ENCODE measurements around the gene HS6ST1. TPM values are rescaled to one million over a fixed set of nuclear protein-coding genes. Genes with fewer than 3 reads are reported as not detected.
"Not testable (repeated sequence)": the region's sequence is repeated elsewhere in the genome, so short reads cannot be mapped to it uniquely, and the experiment has no call there.

HS6ST1 gene
- total RNA-seq, 2 experiments from 2014 or later, result 9.1 to 9.6 TPM

DNA sequence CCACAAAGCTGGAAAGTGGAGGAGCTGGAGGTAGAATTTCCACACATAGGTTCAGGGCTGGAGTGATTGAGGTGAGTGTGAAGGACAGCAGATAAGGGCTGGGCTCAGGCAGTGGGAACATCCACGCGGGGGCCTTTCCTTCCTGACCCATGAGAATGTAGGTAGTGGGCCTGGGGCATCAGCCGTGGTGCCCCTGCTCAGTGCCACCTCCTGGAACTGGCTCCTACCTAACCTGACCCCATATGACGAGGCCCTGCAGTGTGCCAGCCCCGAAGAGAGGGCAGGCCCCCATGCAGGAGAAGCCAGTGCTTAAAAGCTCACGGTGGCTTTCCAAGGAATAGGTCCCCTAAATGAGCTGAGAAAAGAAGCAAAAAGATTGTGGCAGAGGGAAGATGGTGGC lies 66.2 kb downstream of the HS6ST1 start:
- H3K4me3 Mint-ChIP-seq, result no peak overlapping the region

DNA sequence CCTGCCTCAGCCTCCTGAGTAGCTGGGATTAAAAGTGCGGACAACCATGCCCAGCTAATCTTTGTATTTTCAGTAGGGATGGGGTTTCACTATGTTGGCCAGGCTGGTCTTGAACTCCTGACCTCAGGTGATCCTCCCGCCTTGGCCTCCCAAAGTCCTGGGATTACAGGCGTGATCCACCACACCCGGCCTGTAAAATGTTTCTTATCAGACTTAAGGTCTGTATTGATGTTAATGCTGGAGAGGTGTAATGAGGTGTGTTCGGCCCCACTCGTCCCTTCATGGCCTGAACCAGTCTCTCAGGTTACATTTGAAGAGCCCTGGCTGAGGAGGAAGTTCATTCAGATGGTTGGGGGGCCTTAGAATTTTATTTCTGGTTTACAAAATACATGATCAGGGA lies 66.6 kb downstream of the HS6ST1 start:
- H3K36me3 Mint-ChIP-seq; intact Hi-C loops (cut with micrococcal nuclease); CTCF ChIA-PET; H3K4me3 Mint-ChIP-seq; DNase-seq; H3K9me3 Mint-ChIP-seq; POLR2A ChIA-PET; H3K4me1 Mint-ChIP-seq (ENCODE audit: low read depth); H3K27me3 Mint-ChIP-seq; H3K27ac Mint-ChIP-seq: not testable (repeated sequence)

More for the DNA sequence above, 66.2 kb downstream of the HS6ST1 start:
- Mint-ChIP-seq H3K4me1 (ENCODE audit: low read depth) (no peaks in the 10 kb centered on the region), H3K27ac (no peak overlapping the region), H3K36me3 (no peaks in the 10 kb centered on the region), H3K27me3 (peaks cover 2% of the 10 kb centered on the region), H3K9me3 (no peaks in the 10 kb centered on the region)
- DNase-seq, result no peak
- intact Hi-C loops (cut with micrococcal nuclease), result no loop called here
- CTCF ChIA-PET, result no interaction called here
- POLR2A ChIA-PET, result no interaction called here

DNA sequence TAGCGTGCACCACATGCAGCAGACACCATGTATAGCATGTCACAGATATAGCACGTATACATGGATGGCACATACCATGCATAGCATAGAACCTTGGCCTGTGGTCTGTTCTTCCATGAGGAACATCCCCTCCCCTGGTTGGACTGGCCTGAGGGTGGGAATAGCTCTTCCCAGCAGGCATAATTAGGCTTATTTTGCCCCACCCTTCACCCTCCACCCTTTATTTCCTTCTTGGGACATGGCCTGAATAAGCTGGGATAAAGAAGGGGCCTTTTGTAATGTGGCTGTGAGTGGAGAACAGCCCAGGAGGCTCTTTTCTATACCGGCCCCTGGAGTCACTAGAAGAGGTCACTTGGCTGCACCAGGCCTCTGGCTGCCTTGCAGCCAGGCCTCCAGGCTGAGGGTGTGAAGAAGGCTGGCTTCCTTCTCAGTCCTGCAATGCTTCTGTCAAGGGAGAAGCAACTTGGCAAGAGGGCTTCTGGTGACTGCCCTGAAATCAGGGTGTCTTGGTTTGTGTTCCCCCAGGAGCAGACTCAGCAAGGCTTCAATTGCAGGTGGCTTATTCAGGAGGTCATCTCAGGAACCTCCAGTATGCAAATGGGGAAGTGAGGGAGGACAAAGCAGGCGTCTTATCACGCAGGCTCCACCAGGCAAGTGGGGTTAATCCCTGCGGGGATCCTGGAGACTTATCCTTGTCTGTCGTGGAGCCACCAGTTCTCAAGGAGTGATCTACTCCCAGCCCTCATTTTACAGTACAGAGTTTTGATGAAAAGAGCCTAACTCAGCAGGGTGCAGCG lies 68.2 kb downstream of the HS6ST1 start:
- H3K36me3 Mint-ChIP-seq, result no peaks in the 10 kb centered on the region
- no peaks in the 10 kb centered on the region for H3K27me3 Mint-ChIP-seq
- peaks cover 1% of the 10 kb centered on the region for H3K4me1 Mint-ChIP-seq (ENCODE audit: low read depth)
- ChIA-PET POLR2A (no interaction called here), CTCF (no interaction called here)
- intact Hi-C loops (cut with micrococcal nuclease), result no loop called here
- DNase-seq, result no peak
- H3K27ac Mint-ChIP-seq, result no peak overlapping the region
- no peak overlapping the region for H3K4me3 Mint-ChIP-seq
- H3K9me3 Mint-ChIP-seq, result no peaks in the 10 kb centered on the region

DNA sequence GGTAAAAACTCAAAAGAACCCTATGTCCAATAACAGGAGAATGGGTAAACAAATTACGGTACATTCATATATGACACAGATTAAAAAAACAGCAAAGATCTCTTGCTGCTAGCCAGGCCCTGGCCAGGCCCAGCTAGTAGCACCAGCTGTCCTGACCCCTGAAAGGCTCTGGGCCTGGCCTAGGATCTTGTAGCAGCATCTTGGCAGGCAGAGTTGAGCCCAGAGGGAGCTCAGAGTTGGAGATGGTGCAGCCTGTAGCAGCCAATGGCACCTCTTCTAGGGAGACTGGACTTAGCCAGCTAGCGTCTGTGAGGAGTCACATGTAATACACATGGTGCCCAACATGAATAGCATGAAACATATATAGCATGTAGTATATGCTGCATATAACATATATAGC lies 69.1 kb downstream of the HS6ST1 start:
- CTCF ChIA-PET, result no interaction called here

DNA sequence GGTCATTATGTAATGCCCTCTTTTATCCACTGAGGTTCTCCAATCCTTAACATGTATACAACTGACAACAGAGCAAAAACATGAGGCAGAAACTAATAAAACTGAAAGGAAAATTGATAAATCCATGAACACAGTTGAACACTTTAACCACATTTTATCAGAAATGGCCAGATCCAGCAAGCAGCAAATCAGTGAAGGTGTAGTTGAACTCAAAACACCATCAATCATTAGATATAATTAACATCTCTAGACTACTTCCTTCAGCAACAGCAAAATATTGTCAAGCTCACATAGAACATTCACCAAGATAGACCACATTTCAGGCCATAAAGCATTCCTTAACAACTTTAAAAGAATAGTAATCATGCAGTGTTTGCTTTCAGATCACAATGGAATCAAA lies 72.9 kb downstream of the HS6ST1 start:
- H3K4me3 Mint-ChIP-seq, result no peak overlapping the region
- DNase-seq, result no peak
- peaks cover 1% of the 10 kb centered on the region for H3K4me1 Mint-ChIP-seq (ENCODE audit: low read depth)
- H3K27me3 Mint-ChIP-seq, result no peaks in the 10 kb centered on the region
- no peak overlapping the region for H3K27ac Mint-ChIP-seq
- POLR2A ChIA-PET, result no interaction called here
- CTCF ChIA-PET, result interaction anchor here (0.6 kb wide), 1 partner anchor 83 kb away, joined by 4 read pairs; no protein-coding TSS in a partner anchor
- no peaks in the 10 kb centered on the region for H3K36me3 Mint-ChIP-seq
- intact Hi-C loops (cut with micrococcal nuclease), result no loop called here
- H3K9me3 Mint-ChIP-seq, result no peaks in the 10 kb centered on the region

More for the DNA sequence above, 69.1 kb downstream of the HS6ST1 start:
- intact Hi-C loops (cut with micrococcal nuclease), result no loop called here
- Mint-ChIP-seq H3K36me3 (no peaks in the 10 kb centered on the region), H3K27ac (no peak overlapping the region), H3K27me3 (no peaks in the 10 kb centered on the region), H3K4me1 (ENCODE audit: low read depth) (peaks cover 1% of the 10 kb centered on the region), H3K4me3 (no peak overlapping the region), H3K9me3 (no peaks in the 10 kb centered on the region)
- no peak for DNase-seq
- POLR2A ChIA-PET, result no interaction called here

DNA sequence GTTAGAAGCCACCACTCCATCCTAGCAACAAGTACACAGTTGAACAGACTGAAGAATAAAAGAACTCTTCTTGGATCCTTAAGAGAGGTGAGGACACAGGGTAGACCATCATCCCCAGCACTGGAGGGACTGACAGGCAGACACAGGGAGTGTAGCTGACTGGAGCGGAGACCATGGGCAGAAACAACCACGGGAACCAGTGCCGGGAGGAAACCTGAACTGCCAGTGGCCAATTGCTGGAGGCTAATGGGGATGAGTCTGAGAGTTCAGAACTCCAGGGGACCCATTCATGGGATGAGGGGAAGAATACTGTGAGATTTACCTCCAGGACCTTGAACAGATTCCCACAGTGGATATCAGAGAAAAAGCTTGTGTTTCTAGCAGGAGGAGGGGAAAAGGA lies 76.8 kb downstream of the HS6ST1 start:
- no peaks in the 10 kb centered on the region for H3K9me3 Mint-ChIP-seq
- no peak overlapping the region for H3K4me3 Mint-ChIP-seq
- CTCF ChIA-PET, result no interaction called here
- POLR2A ChIA-PET, result no interaction called here
- no peak overlapping the region for H3K27ac Mint-ChIP-seq
- H3K36me3 Mint-ChIP-seq, result no peaks in the 10 kb centered on the region
- H3K27me3 Mint-ChIP-seq, result peaks cover 3% of the 10 kb centered on the region
- no peak for DNase-seq
- intact Hi-C loops (cut with micrococcal nuclease), result no loop called here
- H3K4me1 Mint-ChIP-seq (ENCODE audit: low read depth), result peaks cover under 1% of the 10 kb centered on the region

DNA sequence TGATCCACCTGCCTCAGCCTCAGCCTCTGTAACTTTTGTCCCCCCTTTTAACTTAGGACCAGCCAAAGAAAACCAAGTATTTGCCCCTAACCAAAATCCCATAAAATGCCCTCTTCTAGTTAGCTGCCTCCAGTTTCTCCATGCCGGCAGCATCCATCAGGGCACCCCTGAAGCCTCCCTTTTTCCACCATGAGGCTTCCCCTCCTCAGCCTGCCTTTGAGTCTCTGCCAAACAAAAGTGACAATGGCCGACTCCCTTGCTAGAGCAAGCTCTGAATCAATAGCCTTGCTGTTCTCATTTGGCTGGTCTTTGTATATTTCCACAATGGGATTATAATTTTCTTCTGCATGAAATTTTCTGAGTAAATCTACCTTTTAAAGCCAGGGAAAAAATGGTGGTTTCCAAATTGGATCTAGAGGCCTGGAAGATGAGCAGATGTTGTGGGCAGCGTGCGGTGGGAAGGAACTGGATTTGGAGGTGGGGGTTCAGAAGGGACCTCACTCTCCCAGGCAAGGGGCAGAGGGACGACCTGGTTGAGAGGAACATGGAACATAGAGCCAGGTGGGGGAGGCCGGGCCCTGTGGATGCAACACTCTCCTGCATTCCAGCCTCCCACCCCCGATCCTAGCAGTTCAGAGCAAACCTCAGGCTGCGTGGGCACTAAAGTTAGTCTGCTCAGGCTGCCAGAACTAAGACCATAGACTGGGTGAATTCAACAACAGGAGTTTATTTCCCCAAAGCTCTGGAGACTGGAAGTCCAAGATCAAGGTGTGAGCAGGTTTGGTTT lies 80.6 kb downstream of the HS6ST1 start:
- Mint-ChIP-seq H3K4me3 (no peak overlapping the region), H3K36me3 (no peaks in the 10 kb centered on the region), H3K27me3 (peaks cover 5% of the 10 kb centered on the region), H3K27ac (no peak overlapping the region), H3K9me3 (no peaks in the 10 kb centered on the region), H3K4me1 (ENCODE audit: low read depth) (peaks cover 2% of the 10 kb centered on the region)
- ChIA-PET POLR2A (no interaction called here), CTCF (no interaction called here)
- no peak for DNase-seq
- intact Hi-C loops (cut with micrococcal nuclease), result loop anchor here (10.0 kb wide), 1 partner anchor 383 kb away; the partner anchor contains the start of gene POLR2D

DNA sequence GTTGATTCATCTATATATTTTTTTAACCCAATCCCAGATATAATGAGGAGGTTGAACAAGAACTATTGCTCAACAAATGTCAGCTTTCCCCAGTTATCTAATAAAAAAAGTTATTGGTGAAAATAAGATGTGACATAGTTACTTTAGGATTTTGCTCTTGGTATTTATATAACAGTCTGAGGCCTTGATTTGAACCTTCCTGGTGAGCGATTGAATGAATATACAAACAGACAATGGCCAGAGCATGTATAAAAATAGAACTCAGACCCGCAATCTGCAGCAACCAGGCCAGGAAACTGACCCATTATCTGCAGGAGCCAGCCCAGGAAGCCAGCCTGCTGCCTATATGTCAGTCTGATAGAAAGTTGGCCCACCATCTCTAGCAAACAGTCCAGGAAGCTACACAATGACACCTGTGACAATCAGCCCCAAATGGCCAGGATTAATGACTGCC lies 81.6 kb downstream of the HS6ST1 start:
- Mint-ChIP-seq H3K27ac (no peak overlapping the region), H3K27me3 (peaks cover 6% of the 10 kb centered on the region), H3K4me3 (no peak overlapping the region), H3K9me3 (no peaks in the 10 kb centered on the region), H3K4me1 (ENCODE audit: low read depth) (peaks cover 2% of the 10 kb centered on the region), H3K36me3 (no peaks in the 10 kb centered on the region)
- DNase-seq, result no peak
- CTCF ChIA-PET, result interaction anchor here (0.8 kb wide), 1 partner anchor 22 kb away, joined by 4 read pairs; no protein-coding TSS in a partner anchor
- intact Hi-C loops (cut with micrococcal nuclease), result loop anchor here (10.0 kb wide), 1 partner anchor 382 kb away; the partner anchor contains the start of gene POLR2D
- POLR2A ChIA-PET, result no interaction called here

DNA sequence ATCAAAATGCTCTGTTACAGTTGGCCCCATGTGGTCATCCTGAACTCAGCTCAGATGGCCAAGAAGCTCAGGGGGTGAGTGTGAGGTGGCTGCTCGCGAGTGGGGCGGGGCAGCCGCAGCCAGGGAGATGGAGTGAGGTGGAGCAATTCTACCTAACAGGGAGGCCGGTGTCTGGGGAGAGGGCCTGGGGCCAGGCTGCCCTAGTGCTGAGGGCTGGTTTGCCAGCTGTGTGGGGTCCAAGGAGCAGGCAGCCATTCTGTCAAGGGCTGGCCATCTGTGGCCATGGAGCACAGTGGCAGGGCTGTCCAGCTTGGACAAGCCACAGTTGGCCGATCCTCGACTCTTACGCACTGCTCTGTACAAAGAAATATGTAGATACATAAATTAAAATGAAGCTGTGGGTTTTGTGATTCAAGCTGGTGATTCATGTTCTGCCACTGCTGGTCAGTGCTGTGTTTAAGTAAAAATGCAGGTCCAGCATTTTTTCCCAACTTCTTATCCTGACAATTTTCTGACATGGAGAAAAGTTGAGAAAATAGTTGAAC lies 82.1 kb downstream of the HS6ST1 start:
- H3K27me3 Mint-ChIP-seq, result peaks cover 6% of the 10 kb centered on the region
- intact Hi-C loops (cut with micrococcal nuclease), result loop anchor here (10.0 kb wide), 1 partner anchor 382 kb away; the partner anchor contains the start of gene POLR2D
- ChIA-PET POLR2A (no interaction called here), CTCF (interaction anchor here (0.8 kb wide), 1 partner anchor 21 kb away, joined by 4 read pairs; no protein-coding TSS in a partner anchor)
- no peaks in the 10 kb centered on the region for H3K36me3 Mint-ChIP-seq
- DNase-seq, result no peak
- H3K27ac Mint-ChIP-seq, result no peak overlapping the region
- no peak overlapping the region for H3K4me3 Mint-ChIP-seq
- H3K4me1 Mint-ChIP-seq (ENCODE audit: low read depth), result peaks cover 2% of the 10 kb centered on the region
- H3K9me3 Mint-ChIP-seq, result no peaks in the 10 kb centered on the region

DNA sequence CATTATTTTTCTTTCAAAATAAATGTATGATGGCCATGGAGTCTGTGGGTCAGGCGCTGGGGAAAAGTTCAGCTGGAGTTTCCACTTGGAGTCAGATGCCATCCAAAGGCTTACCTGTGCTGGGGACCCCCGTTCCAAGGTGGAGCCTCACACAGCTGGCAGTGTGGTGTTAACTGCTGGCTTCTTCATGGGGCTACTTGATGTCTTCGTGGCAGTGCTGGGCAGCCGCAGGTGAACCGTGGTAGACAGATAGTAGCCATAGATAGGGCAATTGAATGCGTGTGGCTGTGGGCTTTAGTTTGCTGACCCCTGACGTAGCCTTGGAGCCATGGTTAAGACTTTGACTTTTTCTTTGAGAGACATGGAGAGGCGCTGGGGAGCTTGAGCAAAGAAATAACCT lies 83.1 kb downstream of the HS6ST1 start:
- Mint-ChIP-seq H3K4me3 (no peak overlapping the region), H3K27ac (no peak overlapping the region), H3K27me3 (peaks cover 9% of the 10 kb centered on the region), H3K9me3 (no peaks in the 10 kb centered on the region), H3K36me3 (no peaks in the 10 kb centered on the region), H3K4me1 (ENCODE audit: low read depth) (peaks cover 2% of the 10 kb centered on the region)
- DNase-seq, result no peak
- ChIA-PET CTCF (no interaction called here), POLR2A (interaction anchor here (0.5 kb wide), 1 partner anchor 70 kb away, joined by 3 read pairs; no protein-coding TSS in a partner anchor)
- intact Hi-C loops (cut with micrococcal nuclease), result loop anchor here (10.0 kb wide), 1 partner anchor 381 kb away; the partner anchor contains the start of gene POLR2D

DNA sequence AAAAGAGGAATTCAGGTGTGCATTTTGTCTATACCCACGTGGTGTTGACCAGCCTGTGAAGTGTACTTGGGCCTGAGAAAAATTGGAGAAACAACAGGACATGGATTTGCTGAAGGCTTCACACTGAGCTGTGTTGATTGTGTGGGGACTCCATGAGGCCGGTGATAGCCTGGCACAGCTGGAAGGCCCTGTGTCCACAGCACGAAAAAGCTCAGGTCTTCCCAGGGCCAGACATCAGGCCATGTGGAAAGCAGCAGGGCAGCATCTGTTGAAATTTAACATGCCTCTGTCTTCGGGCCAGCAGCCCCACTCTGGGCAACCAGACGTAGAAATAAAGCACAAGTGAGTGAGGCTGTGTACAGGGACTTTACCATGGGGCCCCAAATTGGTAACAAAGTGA lies 84.1 kb downstream of the HS6ST1 start:
- Mint-ChIP-seq H3K36me3 (no peaks in the 10 kb centered on the region), H3K9me3 (no peaks in the 10 kb centered on the region), H3K27me3 (peaks cover 9% of the 10 kb centered on the region), H3K4me1 (ENCODE audit: low read depth) (peaks cover 2% of the 10 kb centered on the region), H3K4me3 (no peak overlapping the region), H3K27ac (no peak overlapping the region)
- no peak for DNase-seq
- intact Hi-C loops (cut with micrococcal nuclease), result loop anchor here (5.0 to 10.0 kb wide), 3 partner anchors 37 to 380 kb away; partner anchors contain the start of gene POLR2D
- CTCF ChIA-PET, result interaction anchor here (1.0 to 1.8 kb wide), 3 partner anchors 63 to 643 kb away, joined by 4 to 7 read pairs (median 4); no protein-coding TSS in a partner anchor
- POLR2A ChIA-PET, result no interaction called here
